GM19025 (cell line): ENCODE measurements around the gene CCDC74A.
"Not testable (repeated sequence)": the region's sequence is repeated elsewhere in the genome, so short reads cannot be mapped to it uniquely, and the experiment has no call there.

Experiments used
- ATAC-seq: cut with Tn5 transposase; IDR thresholded peaks from one replicate; pipeline ENCODE4 v1.9.1; 2021; ENCODE audit warnings: mild to moderate bottlenecking, low read depth, moderate library complexity; ENCODE audit not compliant: unreplicated experiment

CCDC74A gene

DNA sequence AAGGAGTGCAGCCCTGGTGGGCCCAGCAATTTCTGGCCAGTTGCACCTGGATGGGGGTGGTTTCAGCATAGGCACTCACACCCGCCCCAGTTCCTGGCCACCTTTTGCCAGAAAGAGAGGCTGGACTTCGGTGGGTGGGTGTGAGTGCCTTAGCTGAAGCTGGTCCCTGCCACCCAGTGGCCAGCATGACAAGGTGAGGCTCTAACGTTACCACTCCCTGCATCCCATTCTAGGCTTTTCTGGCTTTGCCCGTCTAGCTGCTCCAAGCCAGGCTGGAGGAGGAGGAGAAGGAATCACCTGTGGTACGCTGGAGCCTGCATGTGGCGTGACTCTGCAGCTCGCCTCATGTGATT lies 17.1 kb downstream of the CCDC74A start:
- not testable (repeated sequence) for ATAC-seq

DNA sequence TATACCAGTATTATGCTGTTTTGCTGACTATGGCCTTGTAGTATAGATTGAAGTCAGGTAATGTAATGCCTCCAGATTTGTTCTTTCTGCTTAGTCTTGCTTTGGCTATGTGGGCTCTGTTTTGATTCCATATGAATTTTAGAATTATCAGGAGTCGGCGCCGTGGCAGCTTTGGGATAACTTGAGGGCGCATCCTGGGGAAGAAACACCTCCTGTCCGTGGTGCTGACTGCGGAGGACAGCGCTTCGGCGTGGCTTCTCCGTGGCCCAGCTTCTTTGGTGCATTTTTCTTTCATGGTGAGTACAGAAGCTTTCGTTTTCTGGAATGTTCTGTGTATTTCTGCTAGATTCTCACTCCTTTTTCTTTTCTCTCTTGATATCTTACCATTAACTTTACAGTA lies 25.2 kb downstream of the CCDC74A start:
- ATAC-seq, result no peak

DNA sequence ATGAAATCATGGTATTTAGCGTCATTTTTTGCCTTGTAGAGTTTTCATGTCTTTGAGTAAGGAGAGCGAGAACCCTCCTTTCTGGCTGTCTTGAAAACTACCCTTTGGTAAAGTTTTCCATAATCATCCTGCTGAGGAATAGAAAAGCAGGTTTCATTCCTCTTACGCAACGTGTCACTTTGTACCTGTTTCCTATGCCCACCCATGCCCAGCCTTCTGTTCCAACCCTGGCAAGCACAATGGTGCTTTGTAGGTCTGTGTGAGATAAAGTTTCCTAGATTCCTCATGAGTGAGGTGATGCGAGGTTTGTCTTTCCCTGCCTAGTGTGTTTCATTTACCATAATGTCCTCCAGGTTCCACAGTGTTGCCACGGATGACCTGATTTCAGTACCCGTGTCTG lies 29.3 kb downstream of the CCDC74A start:
- ATAC-seq, result no peak

DNA sequence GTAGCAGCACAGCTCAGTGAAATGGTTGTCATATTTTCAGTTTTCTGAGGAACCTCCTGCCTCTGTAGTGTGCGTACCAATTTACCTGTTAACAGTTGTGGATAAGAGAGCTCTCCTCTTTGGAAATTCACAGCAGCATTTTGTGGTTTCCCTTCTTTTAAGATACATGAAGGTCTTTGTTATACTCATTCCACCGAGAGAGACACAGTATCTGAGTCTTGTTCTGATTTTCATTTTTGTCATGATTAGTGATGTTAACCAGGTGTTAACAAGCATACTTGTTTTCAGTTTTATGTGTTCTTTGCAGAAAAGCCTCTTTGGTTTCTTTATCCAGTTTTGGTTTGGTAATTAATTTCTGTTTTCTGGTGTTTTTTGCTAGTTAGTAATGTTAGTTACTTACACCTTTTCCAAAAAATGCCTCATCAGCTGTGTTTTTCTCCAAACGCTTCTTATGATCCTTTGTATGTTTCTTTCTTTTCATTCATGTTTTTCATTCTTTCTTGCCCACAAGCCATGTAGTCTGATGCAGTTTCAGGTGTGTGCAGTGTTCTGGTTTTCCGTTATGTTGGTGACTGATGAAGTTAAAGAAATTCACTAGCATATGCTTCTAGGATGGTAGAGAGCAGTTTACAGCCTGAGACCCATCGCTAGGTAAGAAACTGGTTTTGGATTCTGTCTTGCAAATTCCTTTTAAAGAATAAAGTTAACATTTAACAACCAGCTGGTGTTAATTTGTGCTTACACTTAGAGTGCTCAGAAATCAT lies 30.1 kb downstream of the CCDC74A start:
- no peak for ATAC-seq

DNA sequence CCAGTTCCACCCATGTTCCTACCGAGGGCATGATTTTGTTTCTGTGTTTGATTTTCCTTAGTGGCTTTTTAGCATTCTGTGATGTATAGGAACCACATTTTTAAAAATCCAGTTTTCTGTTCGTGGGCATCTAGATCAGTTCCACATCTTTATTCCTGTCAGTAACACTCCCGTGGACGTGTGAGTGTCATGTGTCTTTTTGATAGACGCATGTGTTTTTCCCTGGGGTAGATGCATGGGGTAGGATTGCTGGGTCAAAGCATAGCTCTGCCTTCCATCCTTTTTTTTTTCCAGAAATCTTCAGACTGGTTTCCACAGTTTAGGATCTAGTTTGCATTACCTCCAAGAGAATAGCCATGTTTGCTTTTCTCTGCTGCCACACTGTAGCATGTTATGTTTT lies 38.7 kb downstream of the CCDC74A start:
- ATAC-seq, result no peak

DNA sequence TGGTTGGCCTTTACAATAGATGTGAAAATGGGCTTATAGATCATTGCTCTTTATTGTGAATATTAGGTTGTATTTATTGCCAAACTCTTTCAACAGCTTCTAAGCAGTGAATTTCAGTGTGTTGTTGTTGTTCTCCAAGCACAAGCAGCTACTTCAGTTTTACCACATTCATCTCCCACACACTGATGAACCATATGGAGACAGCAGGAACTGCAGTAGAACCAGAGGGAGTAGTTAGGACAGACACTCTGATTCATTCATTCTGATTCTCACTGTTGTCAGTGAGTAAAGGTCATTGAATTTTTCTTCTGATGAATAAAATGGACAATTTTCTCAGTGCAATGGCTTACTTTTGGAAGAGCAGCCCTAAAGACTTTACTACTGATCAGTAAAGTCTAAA lies 40.2 kb downstream of the CCDC74A start:
- no peak for ATAC-seq

DNA sequence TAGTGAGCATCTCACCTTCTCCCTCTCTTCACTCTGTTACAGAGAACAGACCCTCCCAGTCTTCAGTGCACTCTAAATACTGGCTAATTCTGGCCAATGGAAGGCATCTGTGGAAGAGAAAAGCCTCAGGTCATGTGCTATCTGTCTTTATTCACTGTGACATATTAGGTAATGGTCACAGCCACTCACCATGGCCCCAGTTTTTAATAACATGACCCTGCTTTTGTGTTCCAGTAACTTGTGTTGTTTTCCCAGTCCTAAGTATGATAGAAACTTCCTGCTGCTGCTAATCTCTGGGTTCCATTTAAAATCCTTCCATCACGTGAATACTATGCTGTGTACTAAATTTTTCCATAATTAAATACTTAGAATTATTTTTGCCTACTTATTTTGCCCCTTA lies 40.7 kb downstream of the CCDC74A start:
- ATAC-seq, result not testable (repeated sequence)

DNA sequence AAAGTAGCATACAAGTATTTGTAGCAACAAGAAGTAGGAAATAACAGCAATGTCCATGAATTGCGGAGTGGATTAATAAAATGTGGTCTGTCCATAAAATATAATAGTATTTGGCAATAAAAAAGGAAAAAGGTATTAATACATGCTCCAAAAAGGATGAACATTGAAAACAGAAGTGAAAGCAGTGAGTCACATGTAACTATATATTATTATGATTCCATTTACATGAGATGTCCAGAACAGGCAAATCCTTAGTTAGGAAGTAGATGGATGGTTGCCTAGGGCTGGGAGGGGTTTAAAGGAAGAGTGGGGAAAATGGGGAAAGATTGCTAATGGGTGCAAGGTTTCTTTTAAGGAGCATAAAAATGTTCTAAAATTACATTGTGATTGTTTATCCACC lies 44.5 kb downstream of the CCDC74A start:
- ATAC-seq, result no peak

DNA sequence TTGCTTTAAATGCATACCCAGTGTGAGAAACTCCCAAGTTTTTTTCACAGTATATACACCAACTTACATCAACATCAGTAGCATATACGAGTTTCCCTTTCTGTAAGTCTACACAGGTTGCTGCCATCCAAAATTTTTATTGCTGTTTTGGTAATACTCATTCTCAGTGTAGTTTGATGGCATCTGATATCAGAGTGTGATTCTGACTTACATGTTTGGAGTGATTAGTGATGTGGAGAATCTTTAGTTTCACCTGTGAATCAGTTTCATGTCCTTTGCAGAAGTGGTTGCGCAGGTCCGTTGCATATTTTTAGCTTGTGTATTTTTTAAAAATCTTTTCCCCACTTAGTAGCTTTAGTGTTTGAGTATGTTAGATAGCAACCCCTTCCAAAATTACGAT lies 50.1 kb downstream of the CCDC74A start:
- no peak for ATAC-seq

DNA sequence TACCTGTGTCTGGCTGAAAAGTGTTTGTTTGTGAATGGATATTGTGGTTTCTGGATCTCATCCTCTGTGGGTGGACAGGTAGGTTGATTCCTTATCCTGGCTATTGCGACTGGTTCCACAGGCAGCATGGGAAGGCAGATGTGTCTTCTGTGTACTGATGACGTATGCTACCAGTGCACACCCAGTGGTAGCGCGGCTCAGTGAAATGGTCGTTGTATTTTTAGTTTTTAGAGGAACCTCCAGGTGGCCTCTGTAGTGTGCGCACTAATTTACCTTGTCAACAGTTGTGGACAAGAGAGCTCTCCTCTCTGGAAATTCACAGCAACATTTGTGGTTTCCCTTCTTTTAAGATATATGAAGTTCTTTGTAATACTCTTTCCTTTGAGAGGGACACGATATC lies 52.5 kb downstream of the CCDC74A start:
- no peak for ATAC-seq
